Measurements from ENCODE around the gene C3orf20. TPM values are rescaled to one million over a fixed set of nuclear protein-coding genes. Genes with fewer than 3 reads are reported as not detected.

Gene C3orf20
- total RNA-seq, 1 donor from 2014 or later = not detected

GRCh38 chr3:14689247-14689980 is 14.5 kb downstream of the C3orf20 start:
- no peak for TF ChIP-seq CTCF (IDR thresholded peaks at IDR 0.05)
- no peak for DNase-seq (ENCODE audit: low spot score in 2 of 2)
- H3K27ac ChIP-seq = no peak overlapping the region
- no peaks in the 10 kb centered on the region for H3K36me3 ChIP-seq
- no peaks in the 10 kb centered on the region for H3K4me1 ChIP-seq
- peaks cover 0 to 6% of the 10 kb centered on the region in 2 donors for H3K9me3 ChIP-seq
- intact Hi-C loops (cut with DNase I) = no loop called here
- no peaks in the 10 kb centered on the region for H3K27me3 ChIP-seq
- no peak overlapping the region for H3K4me3 ChIP-seq

GRCh38 chr3:14691239-14691638 is 16.3 kb downstream of the C3orf20 start:
- Histone ChIP-seq H3K9me3 (peaks cover 0 to 6% of the 10 kb centered on the region in 2 donors), H3K4me1 (no peaks in the 10 kb centered on the region), H3K4me3 (no peak overlapping the region), H3K27me3 (no peaks in the 10 kb centered on the region), H3K36me3 (no peaks in the 10 kb centered on the region), H3K27ac (no peak overlapping the region)
- no peak for DNase-seq (ENCODE audit: low spot score in 2 of 2)
- intact Hi-C loops (cut with DNase I) = no loop called here
- no peak for TF ChIP-seq CTCF (IDR thresholded peaks at IDR 0.05)

GRCh38 chr3:14691719-14692118 is 16.8 kb downstream of the C3orf20 start:
- H3K4me1 ChIP-seq = no peaks in the 10 kb centered on the region
- no peak for TF ChIP-seq CTCF (IDR thresholded peaks at IDR 0.05)
- intact Hi-C loops (cut with DNase I) = no loop called here
- peaks cover 0 to 6% of the 10 kb centered on the region in 2 donors for H3K9me3 ChIP-seq
- H3K27ac ChIP-seq = no peak overlapping the region
- H3K4me3 ChIP-seq = no peak overlapping the region
- no peaks in the 10 kb centered on the region for H3K36me3 ChIP-seq
- DNase-seq (ENCODE audit: low spot score in 2 of 2) = no peak
- no peaks in the 10 kb centered on the region for H3K27me3 ChIP-seq

GRCh38 chr3:14698601-14699244 is 23.8 kb downstream of the C3orf20 start:
- Histone ChIP-seq H3K4me1 (no peaks in the 10 kb centered on the region), H3K27me3 (no peaks in the 10 kb centered on the region), H3K4me3 (no peak overlapping the region), H3K36me3 (no peaks in the 10 kb centered on the region), H3K9me3 (no peaks in the 10 kb centered on the region), H3K27ac (no peak overlapping the region)
- no peak for TF ChIP-seq CTCF (IDR thresholded peaks at IDR 0.05)
- no peak for DNase-seq (ENCODE audit: low spot score in 2 of 2)
- intact Hi-C loops (cut with DNase I) = no loop called here

GRCh38 chr3:14699643-14700042 is 24.7 kb downstream of the C3orf20 start:
- Histone ChIP-seq H3K27me3 (no peaks in the 10 kb centered on the region), H3K4me1 (no peaks in the 10 kb centered on the region), H3K27ac (no peak overlapping the region), H3K9me3 (no peaks in the 10 kb centered on the region), H3K4me3 (no peak overlapping the region), H3K36me3 (no peaks in the 10 kb centered on the region)
- intact Hi-C loops (cut with DNase I) = no loop called here
- no peak for TF ChIP-seq CTCF (IDR thresholded peaks at IDR 0.05)
- DNase-seq (ENCODE audit: low spot score in 2 of 2) = no peak

Measured in ascending aorta (tissue), 2 donors.